Neural progenitor cell (in vitro differentiated cells): ENCODE data around the gene EMSY. TPM values are rescaled to one million over a fixed set of nuclear protein-coding genes. Genes with fewer than 3 reads are reported as not detected.

Source experiments
- DNase-seq: peaks from one replicate; pipeline ENCODE4 v3.0.0-alpha.2; 2016; ENCODE audit warnings: low spot score
- H2AFZ ChIP-seq: fragments of 200-600 bp; sonication (generic); replicated peaks from 2 replicates; pipeline ENCODE4 v1.6.1; 2016; ENCODE audit warnings: antibody characterized with exemption
- H3F3A ChIP-seq: fragments of 200-600 bp; sonication (generic); 2 replicates; pipeline ENCODE4 v1.6.1; 2016; ENCODE audit warnings: antibody characterized with exemption, low read depth
- H3K27ac ChIP-seq: fragments of 200-600 bp; sonication (generic); 2 replicates; pipeline ENCODE4 v1.5.1; 2016; ENCODE audit warnings: mild to moderate bottlenecking
- H3K27me3 ChIP-seq: fragments of 200-600 bp; sonication (generic); 2 replicates; pipeline ENCODE4 v1.6.1; 2016; ENCODE audit warnings: mild to moderate bottlenecking, moderate library complexity
- H3K36me3 ChIP-seq: fragments of 200-600 bp; sonication (generic); 2 replicates; pipeline ENCODE4 v1.5.1; 2016
- H3K4me1 ChIP-seq: fragments of 200-600 bp; sonication (generic); 2 replicates; pipeline ENCODE4 v1.6.1; 2016; ENCODE audit warnings: mixed run types
- H3K4me2 ChIP-seq: fragments of 200-600 bp; sonication (generic); 2 replicates; pipeline ENCODE4 v1.6.1; 2016
- H3K4me3 ChIP-seq: fragments of 200-600 bp; sonication (generic); 2 replicates; pipeline ENCODE4 v1.5.1; 2016
- H3K79me2 ChIP-seq: fragments of 200-600 bp; sonication (generic); 2 replicates; pipeline ENCODE4 v1.6.1; 2016; ENCODE audit warnings: low read depth
- H3K9ac ChIP-seq: fragments of 200-600 bp; sonication (generic); 2 replicates; pipeline ENCODE4 v1.6.1; 2016
- H3K9me3 ChIP-seq: fragments of 200-600 bp; sonication (generic); 2 replicates; pipeline ENCODE4 v1.5.1; 2016; ENCODE audit warnings: low read depth
- H4K20me1 ChIP-seq: fragments of 200-600 bp; sonication (generic); 2 replicates; pipeline ENCODE4 v1.6.1; 2016; ENCODE audit warnings: low read depth
- H3K27ac Mint-ChIP-seq: 3 replicates; pipeline ENCODE4 v1.8.0; 2021; ENCODE audit warnings: mixed read lengths
- H3K27me3 Mint-ChIP-seq: 2 replicates; pipeline ENCODE4 v1.8.0; 2022; ENCODE audit warnings: low read depth, mild to moderate bottlenecking, inconsistent platforms, moderate library complexity, mixed read lengths; ENCODE audit not compliant: insufficient read depth
- H3K36me3 Mint-ChIP-seq: 3 replicates; pipeline ENCODE4 v1.8.0; 2021; ENCODE audit warnings: mixed read lengths
- H3K4me1 Mint-ChIP-seq: 3 replicates; pipeline ENCODE4 v1.8.0; 2021; ENCODE audit warnings: mixed read lengths
- H3K4me3 Mint-ChIP-seq: 3 replicates; pipeline ENCODE4 v1.8.0; 2021; ENCODE audit warnings: mild to moderate bottlenecking, moderate library complexity, mixed read lengths
- H3K9me3 Mint-ChIP-seq: 3 replicates; pipeline ENCODE4 v1.8.0; 2020; ENCODE audit warnings: mixed read lengths
- CTCF ChIP-seq: fragments of 200-600 bp; sonication (generic); IDR thresholded peaks from 2 replicates; pipeline ENCODE4 v1.5.1; 2017; ENCODE audit warnings: antibody characterized with exemption, mild to moderate bottlenecking
- EZH2 ChIP-seq: fragments of 200-600 bp; sonication (generic); IDR thresholded peaks from 2 replicates; pipeline ENCODE4 v1.6.1; 2017; ENCODE audit warnings: antibody characterized with exemption, mild to moderate bottlenecking, moderate library complexity
- EZH2phosphoT487 ChIP-seq: fragments of 200-600 bp; sonication (generic); IDR thresholded peaks from 2 replicates; pipeline ENCODE4 v1.6.1; 2017; ENCODE audit warnings: antibody characterized with exemption
- total RNA-seq: library from RNA; depleted of rRNA; stranded (reverse); fragments of >200 nt; gene quantifications from 2 replicates; pipeline ENCODE4 v1.2.3, GENCODE V29; 2015; ENCODE audit warnings: low replicate concordance

EMSY gene
- total RNA-seq, 1 donor from 2014 or later, result 92.0 TPM

GRCh38 chr11:76551400-76551799, 106.6 kb downstream of the EMSY start:
- Histone ChIP-seq H2AFZ (no peak overlapping the region), H3K27ac (no peak overlapping the region), H3F3A (peaks cover 8% of the 10 kb centered on the region), H3K9ac (no peak overlapping the region), H3K36me3 (peaks cover 18% of the 10 kb centered on the region), H3K4me2 (no peak overlapping the region), H3K79me2 (no peaks in the 10 kb centered on the region), H3K4me3 (no peak overlapping the region), H3K27me3 (no peaks in the 10 kb centered on the region), H4K20me1 (no peaks in the 10 kb centered on the region), H3K9me3 (no peaks in the 10 kb centered on the region), H3K4me1 (no peaks in the 10 kb centered on the region)
- Mint-ChIP-seq H3K9me3 (no peaks in the 10 kb centered on the region), H3K27ac (no peak overlapping the region), H3K36me3 (peaks cover 19% of the 10 kb centered on the region), H3K4me1 (no peaks in the 10 kb centered on the region), H3K27me3 (no peaks in the 10 kb centered on the region), H3K4me3 (no peak overlapping the region)
- DNase-seq, result no peak
- no peak for TF ChIP-seq EZH2phosphoT487
- TF ChIP-seq EZH2, result no peak
- no peak for TF ChIP-seq CTCF

- H3K4me3 Mint-ChIP-seq, result no peak overlapping the region
- H3K27me3 ChIP-seq, result no peaks in the 10 kb centered on the region
- H3F3A ChIP-seq, result peaks cover 8% of the 10 kb centered on the region
- no peak for DNase-seq
- no peaks in the 10 kb centered on the region for H3K79me2 ChIP-seq
- peaks cover 5% of the 10 kb centered on the region for H3K36me3 ChIP-seq
- H3K27ac Mint-ChIP-seq, result no peak overlapping the region
- H3K4me1 ChIP-seq, result no peaks in the 10 kb centered on the region
- no peak overlapping the region for H3K4me3 ChIP-seq
- H4K20me1 ChIP-seq, result no peaks in the 10 kb centered on the region
- H3K4me2 ChIP-seq, result no peak overlapping the region
- no peaks in the 10 kb centered on the region for H3K27me3 Mint-ChIP-seq
- H3K9me3 Mint-ChIP-seq, result no peaks in the 10 kb centered on the region
- H3K36me3 Mint-ChIP-seq, result peaks cover 13% of the 10 kb centered on the region
- no peak overlapping the region for H3K9ac ChIP-seq
- TF ChIP-seq EZH2phosphoT487 (no peak), EZH2 (no peak), CTCF (no peak)
- H3K4me1 Mint-ChIP-seq, result no peaks in the 10 kb centered on the region
- no peak overlapping the region for H3K27ac ChIP-seq
- H2AFZ ChIP-seq, result no peak overlapping the region
- H3K9me3 ChIP-seq, result no peaks in the 10 kb centered on the region
Measured at GRCh38 chr11:76552987-76553386, 108.2 kb downstream of the EMSY start.

- H3K4me1 ChIP-seq, result no peaks in the 10 kb centered on the region
- H3K27me3 ChIP-seq, result no peaks in the 10 kb centered on the region
- H3K9me3 ChIP-seq, result no peaks in the 10 kb centered on the region
- H3K4me3 Mint-ChIP-seq, result no peak overlapping the region
- H3K27ac Mint-ChIP-seq, result no peak overlapping the region
- peaks cover 8% of the 10 kb centered on the region for H3F3A ChIP-seq
- H3K27me3 Mint-ChIP-seq, result no peaks in the 10 kb centered on the region
- H3K9me3 Mint-ChIP-seq, result no peaks in the 10 kb centered on the region
- DNase-seq, result no peak
- H2AFZ ChIP-seq, result no peak overlapping the region
- H3K27ac ChIP-seq, result no peak overlapping the region
- H3K4me1 Mint-ChIP-seq, result no peaks in the 10 kb centered on the region
- H3K36me3 ChIP-seq, result peaks cover 5% of the 10 kb centered on the region
- H3K79me2 ChIP-seq, result no peaks in the 10 kb centered on the region
- no peaks in the 10 kb centered on the region for H4K20me1 ChIP-seq
- H3K4me2 ChIP-seq, result no peak overlapping the region
- H3K9ac ChIP-seq, result no peak overlapping the region
- peaks cover 13% of the 10 kb centered on the region for H3K36me3 Mint-ChIP-seq
- no peak for TF ChIP-seq CTCF
- no peak for TF ChIP-seq EZH2phosphoT487
- no peak for TF ChIP-seq EZH2
- no peak overlapping the region for H3K4me3 ChIP-seq
Measured at GRCh38 chr11:76553554-76554476, 109.0 kb downstream of the EMSY start.
